Stimulated activated CD4-positive, alpha-beta T cell treated with anti-CD3 and anti-CD28 coated beads, Interleukin-12 subunit alpha, Interleukin-12 subunit beta, amount 100 ng/mL, for 48 hours (primary cell): ENCODE results near the gene CRYGN.

Experiments
- DNase-seq, 3 donors: peaks; one replicate each; pipeline ENCODE4 v3.0.0-alpha.2; 2020; ENCODE audit warnings: low read depth in 2 of 3, low spot score in 1 of 3

CRYGN gene

DNA sequence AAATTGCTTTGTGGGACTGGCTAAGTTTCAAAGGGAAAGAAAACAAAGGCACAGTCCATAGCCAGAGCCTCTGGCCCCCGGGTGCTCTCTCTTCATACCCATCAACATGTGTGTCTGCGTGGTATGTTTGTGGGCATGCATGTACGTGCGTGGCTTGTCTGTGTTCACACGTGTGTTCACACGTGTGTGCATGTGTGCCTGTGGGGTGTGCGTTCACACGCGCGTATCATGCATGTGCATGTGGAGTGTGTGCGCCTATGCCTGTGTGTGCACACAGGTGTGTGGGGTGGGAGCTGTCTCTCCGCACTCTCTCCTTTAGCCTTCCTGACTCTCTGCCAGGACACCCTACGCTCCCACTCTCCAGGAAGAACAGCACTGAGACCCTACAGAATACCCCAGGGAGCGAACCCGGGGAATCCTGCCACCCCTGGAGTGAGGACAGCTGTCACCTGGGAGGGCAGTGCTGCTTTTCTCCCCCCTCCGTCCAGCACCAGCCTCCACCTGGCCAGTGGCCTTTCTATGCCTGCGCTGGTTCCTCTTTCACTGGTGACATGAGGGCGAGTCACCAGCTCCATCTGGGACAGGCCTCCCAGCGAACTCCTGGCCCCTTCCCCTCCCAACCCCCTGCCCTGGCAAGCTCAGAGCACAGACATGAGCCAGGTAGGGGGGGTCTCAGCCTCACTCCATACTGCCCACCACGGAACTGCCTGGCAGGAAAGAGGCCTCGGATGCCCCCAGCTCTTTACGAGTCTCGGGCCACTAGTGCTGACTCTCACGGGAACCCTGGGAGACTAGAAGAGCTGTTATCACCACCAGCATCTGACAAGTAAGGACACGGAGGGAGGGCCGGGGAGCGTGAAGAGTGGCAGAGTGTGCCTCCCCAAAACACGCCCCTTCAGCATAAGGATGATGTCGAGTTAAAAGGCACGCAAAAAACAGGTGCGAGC is 46.6 kb downstream of the CRYGN start:
- DNase-seq = no peak

DNA sequence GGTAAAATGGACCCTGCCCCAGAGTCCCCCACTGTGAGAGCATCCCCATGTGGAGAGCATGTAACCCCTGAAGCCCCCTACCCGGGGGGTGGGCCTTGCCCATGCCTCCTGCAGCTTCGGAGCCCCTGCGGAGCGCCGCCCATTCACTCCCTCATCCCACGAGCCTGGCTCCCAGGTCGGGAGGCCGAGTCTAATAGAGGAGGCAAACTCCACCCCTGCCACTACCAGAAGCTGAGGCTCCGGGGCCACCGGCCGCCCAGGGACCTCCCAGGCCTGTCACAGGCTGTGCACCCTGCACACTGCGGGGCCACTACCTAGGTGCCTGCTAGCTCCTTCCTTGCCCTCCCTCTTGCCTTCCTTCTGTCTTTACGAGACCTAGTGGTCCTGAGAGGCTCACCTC is 47.5 kb downstream of the CRYGN start:
- DNase-seq = no peak

DNA sequence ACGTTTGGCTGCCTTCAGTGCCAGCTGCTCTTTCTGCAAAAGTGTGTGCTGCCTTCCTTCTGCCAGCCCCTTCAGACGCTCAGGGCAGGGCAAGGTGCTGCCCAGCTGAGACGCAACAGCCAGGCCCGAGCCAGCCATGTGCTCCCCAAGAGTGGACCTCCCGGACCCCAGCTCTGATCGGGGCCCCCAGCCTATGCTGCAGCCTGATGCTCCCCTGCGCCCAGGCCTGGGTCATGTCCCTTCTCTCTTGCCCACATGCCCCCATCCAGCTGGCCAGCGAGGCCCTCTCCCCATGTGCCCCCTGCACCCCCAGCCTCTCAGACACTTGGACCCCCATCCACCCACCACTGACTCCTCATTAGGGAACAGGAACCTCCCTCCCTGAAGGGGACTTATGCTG is 47.9 kb downstream of the CRYGN start:
- no peak for DNase-seq

DNA sequence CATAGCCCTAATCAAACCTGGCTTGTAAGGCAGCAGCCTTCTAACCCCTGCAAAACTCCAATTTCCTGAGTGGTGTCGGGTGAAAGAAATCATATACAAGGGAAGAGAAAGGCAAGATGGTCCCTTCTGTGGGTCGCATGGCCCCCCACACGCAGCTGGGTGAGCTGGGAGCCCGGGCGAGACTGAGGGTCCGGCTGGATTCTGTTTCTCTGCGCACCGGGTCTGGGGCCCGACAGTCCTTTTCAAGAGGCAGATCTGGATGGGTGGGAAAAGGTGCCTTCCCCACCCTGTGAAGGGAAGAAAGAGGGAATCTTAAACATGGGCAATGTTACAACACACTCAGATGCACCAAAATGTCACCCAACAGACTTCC is 48.6 kb downstream of the CRYGN start:
- DNase-seq = no peak

DNA sequence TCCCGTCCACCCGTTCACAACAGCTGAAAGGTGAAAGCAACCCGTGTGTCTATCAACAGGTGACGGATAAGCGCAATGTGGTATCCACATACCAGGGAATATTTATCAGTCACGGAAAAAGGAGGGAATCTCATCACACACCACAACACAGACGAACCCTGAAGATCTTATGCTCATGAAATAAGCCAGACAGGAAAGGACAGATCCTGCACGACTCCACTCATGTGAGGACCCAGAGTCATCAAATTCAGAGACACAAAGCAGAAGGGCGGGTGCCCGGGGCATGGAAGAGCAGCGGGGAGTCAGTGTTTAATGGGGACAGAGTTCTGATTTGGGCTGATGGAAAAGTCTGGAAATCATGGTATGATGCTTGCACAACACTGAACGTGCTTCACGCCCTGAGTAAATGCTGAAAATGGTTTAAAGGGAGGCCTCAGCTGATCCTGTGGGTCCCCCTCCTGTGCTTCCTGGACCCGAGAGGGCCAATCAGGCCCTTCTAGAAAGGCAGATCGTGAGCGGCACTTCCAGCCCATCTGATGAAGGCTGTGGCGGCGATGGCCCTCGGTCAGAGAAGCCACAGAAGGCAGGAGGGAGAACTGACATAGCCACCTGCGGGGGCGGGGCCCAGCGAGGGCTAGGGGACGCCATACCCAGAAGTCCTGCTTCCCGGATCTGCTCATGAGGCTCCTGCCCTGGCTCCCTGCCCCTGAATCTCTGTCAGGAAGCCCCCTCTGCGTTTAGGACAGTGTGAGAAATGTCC is 49.2 kb downstream of the CRYGN start:
- no peak for DNase-seq

DNA sequence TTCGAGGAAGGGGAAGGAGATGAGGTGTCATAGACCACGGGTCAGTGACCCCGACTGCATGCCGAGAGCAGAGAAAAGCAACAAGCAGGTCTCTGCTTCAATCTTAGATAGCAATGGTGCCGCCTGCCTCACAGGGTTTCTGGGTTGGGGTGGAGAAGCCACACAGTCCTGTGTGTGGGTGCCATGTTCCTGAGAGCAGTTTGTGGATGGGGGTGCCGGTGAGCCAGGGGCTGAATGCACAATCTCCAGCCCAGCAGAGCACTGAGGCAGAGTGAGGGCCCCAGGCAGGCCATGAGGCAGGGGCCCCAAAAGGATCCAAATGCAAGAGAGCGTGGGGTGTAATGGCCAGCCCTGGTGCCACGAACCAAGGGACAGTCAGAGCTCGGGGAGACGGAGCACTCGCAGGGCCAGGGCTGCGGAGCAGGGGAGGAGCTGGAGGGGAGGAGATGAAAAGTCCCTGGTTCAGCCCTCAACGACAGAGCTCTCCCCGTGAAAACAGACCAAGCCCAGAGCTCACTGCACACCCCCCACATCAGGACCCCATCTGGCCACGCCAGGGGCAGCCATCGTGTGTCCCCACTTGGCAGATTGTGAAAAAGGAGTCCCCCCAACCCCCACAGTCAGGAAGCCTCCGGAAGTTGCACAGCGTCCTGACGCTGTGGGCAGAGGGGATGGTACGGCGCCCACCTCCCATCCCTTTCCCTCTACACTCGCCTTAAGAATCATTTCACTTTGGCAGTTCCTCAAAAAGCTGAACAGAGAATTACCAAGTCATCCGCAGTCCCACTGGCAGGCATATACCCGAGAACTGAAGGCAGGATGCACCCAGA is 50.0 kb downstream of the CRYGN start:
- DNase-seq = no peak

DNA sequence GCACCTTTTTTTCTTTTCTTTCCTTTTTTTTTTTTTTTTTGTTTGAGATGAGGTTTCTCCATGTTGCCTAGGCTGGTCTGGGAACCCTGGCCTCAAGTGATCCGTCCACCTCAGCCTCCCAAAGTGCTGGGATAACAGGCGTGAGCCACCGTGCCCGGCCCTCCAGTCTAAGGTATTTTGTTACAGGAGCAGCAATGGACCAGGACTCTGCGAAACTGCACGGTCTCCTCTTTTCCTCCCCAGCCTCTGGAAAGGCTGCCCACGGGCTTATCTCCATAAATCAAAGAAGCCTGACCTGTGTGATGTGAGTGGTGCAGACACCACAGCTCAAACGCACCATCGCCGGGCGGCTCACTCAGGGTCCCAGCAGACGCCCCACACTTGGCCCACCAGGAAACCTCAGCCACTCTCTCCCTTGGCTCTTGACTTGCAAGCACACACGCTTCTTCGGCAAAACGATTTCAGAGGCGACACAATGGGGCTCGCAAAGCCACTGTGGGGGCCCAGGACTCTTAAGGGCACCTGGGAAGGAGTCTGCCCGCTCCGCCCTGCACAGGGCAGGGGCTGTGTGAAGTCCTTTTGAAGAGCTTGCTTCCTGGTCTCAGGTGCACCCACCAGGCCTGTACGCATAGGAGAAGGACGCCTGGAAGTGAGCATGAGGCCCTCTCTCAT is 50.7 kb downstream of the CRYGN start:
- no peak for DNase-seq

DNA sequence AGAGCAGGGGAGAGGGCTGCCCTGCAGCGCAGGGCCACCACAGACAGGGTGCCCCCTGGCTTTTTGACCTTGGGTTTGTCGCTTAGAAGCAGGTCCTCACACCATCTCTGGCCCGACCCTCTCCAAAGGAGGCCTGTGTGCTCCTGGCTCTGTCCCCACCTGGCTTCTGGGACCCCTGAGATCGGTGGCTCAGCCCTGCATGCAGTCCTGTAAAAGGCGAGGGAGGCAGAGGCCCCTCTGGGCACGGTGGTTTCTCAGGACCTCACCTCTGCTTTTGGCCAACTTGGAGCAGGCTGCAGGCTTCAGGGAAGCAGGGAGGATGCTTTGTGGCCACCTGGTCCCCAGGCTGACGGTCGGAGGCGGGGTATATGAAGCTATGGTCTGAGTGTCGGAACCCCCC is 51.5 kb downstream of the CRYGN start:
- DNase-seq = no peak

DNA sequence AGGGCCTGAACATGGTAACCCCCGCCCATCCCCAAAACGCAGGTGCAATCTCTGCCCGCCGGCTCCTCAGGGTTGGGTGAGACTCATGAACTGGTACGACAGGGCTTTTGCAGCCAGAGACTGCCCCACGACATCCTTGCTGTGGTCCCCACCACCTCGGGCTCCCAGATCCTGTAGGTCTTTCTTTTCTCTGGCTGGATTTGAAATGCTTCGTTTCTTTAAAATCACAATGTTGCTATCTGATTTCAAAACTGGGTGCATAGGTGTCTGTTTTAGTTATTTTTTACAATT is 52.0 kb downstream of the CRYGN start:
- no peak for DNase-seq

DNA sequence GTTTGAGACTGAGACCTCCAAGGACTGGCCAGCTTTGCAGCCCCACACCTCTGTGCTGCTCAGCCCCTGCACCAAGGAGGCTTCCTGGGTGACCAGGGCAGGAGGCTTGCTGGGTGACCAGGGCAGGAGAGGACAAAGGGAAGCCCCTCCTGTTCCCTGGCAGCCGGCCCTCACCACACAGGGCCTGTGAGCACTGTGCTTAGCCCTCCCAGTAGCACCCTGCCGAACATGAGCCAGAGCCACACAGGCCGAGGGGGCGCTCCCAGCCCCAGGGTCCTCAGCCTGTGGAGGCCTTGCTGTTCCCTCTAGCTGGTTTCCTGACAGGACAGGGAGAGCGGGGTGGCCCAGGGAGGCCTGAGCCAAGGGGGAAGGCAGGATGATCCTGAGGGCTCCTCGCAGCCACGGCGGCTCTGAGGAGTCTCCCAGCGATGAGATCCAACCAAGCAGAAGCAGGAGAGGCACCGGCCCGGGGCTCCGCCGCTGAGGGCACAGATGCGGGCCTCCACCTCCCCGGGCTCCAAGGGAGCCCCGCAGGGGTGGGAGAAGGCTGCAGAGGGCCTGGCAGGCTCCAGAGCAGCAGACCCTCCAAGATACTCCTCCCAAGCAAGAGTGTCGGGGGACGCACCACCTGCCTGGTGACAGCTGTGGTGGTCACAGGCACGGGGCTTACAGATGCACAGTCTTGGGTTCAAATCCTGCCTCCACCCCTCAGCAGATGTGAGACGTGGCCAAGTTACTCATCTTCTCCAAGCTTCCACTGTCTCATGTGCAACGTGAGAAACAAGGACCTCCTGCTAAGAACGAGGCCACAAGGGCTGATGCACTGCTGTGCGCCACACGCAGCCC is 52.6 kb downstream of the CRYGN start:
- DNase-seq = no peak

DNA sequence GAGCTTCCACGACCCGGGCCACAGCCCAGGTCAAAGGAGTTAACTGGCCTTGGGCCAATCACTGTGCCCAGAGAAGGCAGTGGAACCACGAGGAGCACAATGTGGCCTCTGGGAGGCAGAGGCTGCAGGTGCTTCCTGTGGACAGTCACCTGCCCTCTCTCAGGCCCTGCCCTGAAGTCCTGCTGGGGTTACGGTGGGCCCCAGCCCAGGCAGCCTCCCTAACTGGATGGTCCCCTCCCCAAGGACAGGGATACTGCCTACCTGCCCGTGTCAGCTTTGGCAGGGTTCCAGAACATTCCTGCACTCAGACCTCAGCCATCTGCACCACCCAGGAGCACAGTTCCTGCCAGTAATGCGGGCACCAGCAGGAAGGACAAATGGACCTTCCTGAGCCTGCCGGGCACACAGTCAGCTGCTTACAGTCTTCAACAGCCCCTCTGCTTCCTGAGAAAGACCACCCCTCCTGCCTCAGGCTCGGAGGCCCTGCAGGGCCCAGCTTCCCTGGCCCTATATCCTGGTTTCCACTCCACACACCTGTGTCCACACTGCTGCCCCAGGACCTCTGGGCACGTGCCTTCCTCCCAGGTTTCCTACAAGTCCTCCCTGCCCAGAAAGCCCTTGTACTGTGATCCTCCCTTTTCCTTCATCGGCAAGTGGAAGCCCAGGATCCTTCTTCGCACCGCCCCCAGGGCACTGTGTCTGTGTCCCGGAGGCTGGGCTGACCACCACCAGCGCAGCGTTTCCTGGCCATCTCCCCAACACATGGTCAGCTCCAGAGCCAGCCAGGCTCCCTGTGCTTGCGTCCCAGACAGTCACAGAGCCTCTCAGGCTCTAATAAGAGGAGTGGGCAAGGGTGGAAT is 53.4 kb downstream of the CRYGN start:
- no peak for DNase-seq

DNA sequence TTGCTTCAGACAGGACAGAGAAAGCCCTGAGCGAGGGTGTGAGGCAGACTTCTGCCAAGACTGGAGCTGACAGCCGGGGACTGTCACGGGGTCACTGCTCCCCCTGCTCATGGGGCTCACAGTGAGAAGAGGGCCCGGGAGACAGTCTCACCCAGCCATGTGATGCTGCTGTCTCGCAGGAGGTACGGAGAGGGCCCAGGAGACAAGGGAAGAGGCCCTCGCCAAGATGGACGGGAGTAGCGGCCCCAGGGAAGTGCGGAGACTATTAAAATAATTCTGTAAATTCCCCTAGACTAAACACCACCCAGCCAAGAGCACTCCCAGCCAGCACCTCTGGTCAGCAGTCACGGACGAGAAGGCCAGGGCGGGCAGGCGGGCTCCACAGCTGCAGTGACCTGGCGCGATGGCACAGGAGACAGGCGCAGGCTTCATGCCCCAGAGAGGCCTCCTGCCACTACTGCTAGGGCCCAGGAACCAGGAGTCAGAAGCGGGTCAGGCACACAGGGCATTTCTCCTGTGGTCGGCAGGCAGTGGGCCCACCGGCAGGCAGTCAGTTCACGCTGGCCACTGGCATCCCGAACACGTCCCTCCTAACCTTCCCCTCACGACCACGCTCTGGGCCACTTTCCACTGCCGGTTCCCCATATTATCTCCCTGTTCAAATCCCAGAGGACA is 54.2 kb downstream of the CRYGN start:
- DNase-seq = no peak

DNA sequence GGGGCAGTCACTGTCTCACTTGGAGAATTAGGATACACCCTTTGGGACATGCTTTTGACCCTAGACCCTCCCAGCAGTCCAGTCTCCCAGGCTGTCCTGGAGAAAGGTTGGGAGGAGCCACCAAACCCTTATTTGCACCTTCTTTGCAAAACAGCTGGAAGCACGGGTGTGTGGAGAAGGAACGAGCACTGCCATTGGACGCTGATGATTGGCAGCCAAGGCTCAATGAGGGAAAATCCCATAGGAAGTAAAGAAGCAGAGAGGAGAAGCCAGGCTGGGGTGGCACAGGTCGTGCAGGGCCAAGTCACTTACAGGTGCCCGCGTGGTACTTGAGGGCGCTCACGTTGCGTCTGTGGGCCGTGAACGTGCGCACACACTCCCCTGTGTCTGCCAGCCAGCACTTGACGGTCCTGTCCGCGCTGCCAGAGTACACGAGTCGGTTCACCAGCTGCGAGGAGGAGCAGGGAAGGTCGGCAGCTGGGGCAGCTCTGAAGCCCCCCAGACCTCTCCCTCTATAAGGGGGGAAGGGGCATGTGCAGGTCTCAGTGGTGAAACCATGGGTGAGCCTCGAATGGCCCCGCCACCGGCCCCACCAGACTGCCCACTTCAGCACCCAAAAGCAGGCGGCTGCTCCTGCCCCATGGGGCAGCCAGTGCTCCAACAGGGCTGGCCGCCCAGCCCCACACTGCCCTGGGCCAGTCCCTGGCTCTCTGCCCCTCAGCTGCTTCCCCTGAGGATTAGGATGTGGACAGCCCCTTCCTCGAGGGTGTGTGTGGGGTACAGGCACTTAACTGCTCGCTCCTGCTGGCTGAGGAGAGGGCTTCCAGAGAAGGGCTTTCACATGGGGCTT is 54.9 kb downstream of the CRYGN start:
- no peak for DNase-seq

DNA sequence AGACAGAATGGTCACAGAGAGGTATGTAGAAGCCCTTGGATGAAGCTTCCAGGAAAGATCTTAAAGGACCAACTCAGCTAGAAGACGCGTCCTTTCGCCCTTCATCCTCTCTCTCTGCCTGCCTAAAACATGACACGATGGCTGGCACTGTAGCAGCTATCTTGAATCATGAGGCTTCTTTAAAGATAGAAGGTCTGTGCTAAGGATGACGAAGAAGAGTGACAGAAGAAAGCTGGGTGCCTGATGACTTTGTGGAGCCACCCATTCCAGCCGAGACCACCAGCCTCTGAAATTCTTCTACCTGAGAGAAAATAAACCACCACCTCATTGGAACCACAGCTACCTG is 55.6 kb downstream of the CRYGN start:
- no peak for DNase-seq

DNA sequence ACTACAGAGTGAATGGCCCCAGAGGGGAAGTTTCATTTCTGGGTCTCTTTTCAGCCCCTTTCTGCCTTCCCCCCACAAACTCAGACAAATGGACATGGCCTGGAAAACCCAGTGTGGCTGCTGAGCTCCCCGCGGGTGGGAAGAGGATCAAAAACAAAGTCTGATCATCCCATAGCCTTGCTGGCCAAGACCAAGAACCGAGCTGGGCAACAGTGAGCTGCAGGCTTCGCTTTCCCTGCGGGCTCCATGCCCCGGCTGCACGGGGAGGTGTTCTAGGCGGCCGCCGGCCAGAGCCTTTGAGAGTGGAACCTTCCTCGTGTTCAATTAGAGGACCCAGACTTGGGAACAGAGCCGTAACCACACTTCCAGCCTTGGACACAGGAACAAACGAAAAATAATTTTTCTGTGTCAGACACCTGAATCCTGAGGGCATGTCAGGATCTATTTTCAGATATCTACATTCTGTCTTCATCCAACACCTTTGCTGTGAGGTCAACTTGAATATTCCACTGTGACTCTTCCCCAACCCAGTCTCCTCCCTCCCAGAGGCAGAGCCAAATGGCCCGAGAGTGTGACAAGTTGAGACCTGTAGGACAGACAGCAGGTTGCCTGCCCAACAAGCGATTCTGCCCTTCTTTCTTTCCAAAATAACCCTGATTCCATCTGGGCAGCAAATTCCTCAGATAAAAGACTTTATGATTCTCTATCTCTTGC is 56.1 kb downstream of the CRYGN start:
- DNase-seq = no peak

DNA sequence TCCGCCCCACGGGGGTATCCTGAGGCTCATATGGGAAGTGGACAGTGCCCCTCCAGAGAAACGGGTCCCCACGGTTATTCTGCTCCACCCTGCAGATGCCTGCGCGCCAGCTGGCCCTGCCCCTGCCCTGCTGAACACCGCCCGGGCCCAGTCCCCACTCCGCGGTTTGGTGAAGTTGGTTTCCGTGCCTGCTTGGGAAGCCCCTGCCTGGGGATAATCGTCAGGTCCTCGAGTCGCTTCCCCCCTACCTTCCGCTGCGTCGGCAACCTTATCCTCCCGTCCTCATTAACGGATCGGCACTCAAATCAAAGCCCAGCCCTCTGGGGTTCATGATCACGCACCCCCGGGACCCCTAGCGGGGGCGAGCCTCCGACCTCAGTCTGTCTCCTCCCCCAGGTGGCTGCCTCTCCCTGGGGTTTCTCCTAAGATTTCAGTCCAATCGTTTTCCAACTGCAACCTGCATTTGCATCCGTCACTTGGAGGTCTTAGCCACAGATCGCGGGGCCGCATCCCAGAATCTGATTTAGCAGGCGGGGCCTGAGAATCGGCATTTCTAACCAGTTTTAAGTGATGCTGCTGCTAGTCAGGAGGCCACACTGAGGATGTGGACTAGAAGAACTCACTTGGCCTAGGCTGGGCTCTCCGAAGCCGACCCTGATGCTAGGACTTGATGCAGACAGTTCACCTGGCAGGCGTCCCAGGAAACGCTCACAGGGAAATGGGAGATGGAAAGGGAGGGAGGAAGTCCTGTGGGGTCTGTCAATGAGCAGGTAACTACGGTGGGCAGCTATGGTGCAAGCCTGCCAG is 57.7 kb downstream of the CRYGN start:
- no peak for DNase-seq
